ENCODE results near the gene CPVL.

CPVL gene

DNA sequence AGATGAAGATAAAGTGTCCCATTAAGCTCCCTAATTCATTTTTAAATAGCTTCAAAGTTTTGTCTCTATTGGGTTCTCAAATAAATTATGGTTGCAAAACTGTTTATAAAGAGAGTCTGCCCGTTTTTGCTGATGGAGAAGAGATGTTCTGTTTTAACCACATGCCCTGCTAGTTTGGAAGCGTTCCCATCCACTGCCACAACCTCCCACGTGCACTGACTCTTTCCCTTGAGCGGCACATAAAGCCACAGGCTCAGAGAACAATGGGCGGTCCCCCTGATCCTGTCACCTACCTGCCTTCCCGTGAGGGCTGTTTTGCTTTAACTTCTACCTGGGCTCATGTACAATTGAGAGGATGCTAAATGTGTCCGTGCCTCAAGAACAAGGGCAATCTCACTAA, 65.5 kb downstream of the CPVL start:
- Histone ChIP-seq H3K4me2 (ENCODE audit: low read length) (no peak overlapping the region), H3K56ac (ENCODE audit: low read length) (no peak overlapping the region), H3K4ac (ENCODE audit: low read depth, low read length) (no peak overlapping the region), H3K79me1 (ENCODE audit: low read length) (no peaks in the 10 kb centered on the region), H3K9ac (ENCODE audit: low read length) (no peak overlapping the region), H3K4me3 (ENCODE audit: low read length) (no peak overlapping the region), H3K27ac (ENCODE audit: low read depth, low read length) (no peak overlapping the region), H2BK5ac (ENCODE audit: low read length) (no peak overlapping the region), H4K5ac (ENCODE audit: low read length) (no peak overlapping the region), H2BK120ac (ENCODE audit: low read depth, low read length) (no peak overlapping the region), H4K8ac (ENCODE audit: low read depth, low read length) (no peak overlapping the region), H3K79me2 (ENCODE audit: control insufficient read depth, insufficient read depth, low read length) (no peaks in the 10 kb centered on the region), H3K27me3 (ENCODE audit: insufficient read depth, low read length, poor library complexity) (no peaks in the 10 kb centered on the region), H2AK5ac (ENCODE audit: low read length) (no peak overlapping the region), H3K18ac (ENCODE audit: low read length) (no peak overlapping the region), H3K4me1 (ENCODE audit: control insufficient read depth, low read depth, low read length) (no peaks in the 10 kb centered on the region), H3K36me3 (ENCODE audit: control insufficient read depth, insufficient read depth, low read length) (no peaks in the 10 kb centered on the region), H2BK15ac (replicated peaks; ENCODE audit: low read depth) (no peak overlapping the region), H3K23ac (ENCODE audit: low read length) (no peak overlapping the region)
- WGBS (ENCODE audit: extremely low coverage, insufficient coverage, low lambda C conversion rate): no CpG with 5 or more reads among the region's 7 CpGs
- DNase-seq: no peak

DNA sequence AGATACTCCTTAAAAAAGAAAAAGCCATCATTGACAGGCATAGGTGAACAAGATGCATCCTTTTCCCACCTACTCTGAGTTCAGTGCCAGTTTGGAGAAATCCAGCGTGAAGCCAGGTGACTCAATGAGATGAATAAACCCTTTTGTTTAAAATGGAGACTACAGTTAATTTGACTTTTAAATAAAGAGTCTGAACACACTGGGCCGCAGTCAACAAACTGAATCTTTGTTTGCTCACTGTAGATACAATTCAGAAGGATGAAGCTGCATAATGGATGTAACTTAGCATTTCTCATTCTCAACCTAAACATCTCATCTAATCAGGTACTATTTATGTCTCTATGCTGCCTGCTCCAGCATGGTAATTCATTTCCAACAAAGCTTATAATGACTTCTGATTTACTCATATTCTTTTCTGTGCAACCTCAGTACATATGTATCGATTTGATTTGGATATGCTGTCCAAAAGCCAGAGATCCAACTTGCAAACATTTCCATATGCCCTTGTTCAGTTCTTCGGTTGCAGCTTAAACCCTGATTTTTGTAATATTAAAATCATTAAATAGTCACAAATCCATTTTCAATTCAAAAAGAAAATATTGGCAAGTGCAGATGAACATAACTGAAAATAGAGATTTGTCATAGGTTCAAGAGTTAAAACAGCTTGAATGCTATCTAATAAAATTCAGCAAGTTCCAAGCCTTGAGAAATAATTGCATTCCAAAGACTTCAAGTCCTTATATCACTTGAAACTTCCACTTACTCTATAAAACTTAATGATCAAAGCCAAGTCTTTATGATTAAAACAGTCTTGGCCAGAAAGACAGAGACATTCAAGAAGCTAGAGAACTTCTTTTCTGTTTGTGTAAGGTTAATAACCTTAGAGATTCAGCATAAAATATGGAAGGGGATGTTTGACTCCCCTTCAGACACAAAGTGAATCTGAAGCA, 67.8 kb downstream of the CPVL start:
- no peak overlapping the region for H4K5ac ChIP-seq (ENCODE audit: low read length)

DNA sequence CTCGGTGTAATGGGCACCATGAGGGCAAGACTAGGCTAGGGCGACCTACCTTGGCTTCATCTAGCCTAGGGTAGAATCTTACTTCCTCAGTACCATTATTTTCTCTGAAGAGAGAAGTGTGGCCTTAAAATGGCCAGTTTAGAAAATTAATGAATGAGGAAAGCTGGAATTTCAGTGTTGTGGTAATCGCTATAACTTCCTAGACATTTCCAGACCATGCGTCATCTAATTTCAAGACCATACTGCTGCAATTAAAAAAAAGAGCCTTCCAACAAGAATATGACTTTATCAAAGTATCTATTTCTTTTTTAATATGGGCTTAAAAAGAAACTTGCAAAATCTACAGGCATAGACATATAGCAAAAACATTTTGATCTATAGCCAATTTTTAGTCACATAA, 68.5 kb downstream of the CPVL start:
- Histone ChIP-seq H4K8ac (ENCODE audit: low read depth, low read length) (no peak overlapping the region), H3K4me1 (ENCODE audit: control insufficient read depth, low read depth, low read length) (no peaks in the 10 kb centered on the region), H3K27ac (ENCODE audit: low read depth, low read length) (no peak overlapping the region), H3K4ac (ENCODE audit: low read depth, low read length) (no peak overlapping the region), H2BK15ac (replicated peaks; ENCODE audit: low read depth) (no peak overlapping the region), H2AK5ac (ENCODE audit: low read length) (no peak overlapping the region), H3K18ac (ENCODE audit: low read length) (no peak overlapping the region), H3K23ac (ENCODE audit: low read length) (no peak overlapping the region), H3K9ac (ENCODE audit: low read length) (no peak overlapping the region), H3K36me3 (ENCODE audit: control insufficient read depth, insufficient read depth, low read length) (no peaks in the 10 kb centered on the region), H3K4me3 (ENCODE audit: low read length) (no peak overlapping the region), H3K4me2 (ENCODE audit: low read length) (no peak overlapping the region), H4K5ac (ENCODE audit: low read length) (no peak overlapping the region), H2BK5ac (ENCODE audit: low read length) (no peak overlapping the region), H3K79me1 (ENCODE audit: low read length) (no peaks in the 10 kb centered on the region), H2BK120ac (ENCODE audit: low read depth, low read length) (no peak overlapping the region), H3K79me2 (ENCODE audit: control insufficient read depth, insufficient read depth, low read length) (no peaks in the 10 kb centered on the region), H3K56ac (ENCODE audit: low read length) (no peak overlapping the region), H3K27me3 (ENCODE audit: insufficient read depth, low read length, poor library complexity) (no peaks in the 10 kb centered on the region)
- no CpG with 5 or more reads among the region's 4 CpGs for WGBS (ENCODE audit: extremely low coverage, insufficient coverage, low lambda C conversion rate)
- DNase-seq: no peak

More for the DNA sequence above, 67.8 kb downstream of the CPVL start:
- H2BK5ac ChIP-seq (ENCODE audit: low read length): no peak overlapping the region
- H3K18ac ChIP-seq (ENCODE audit: low read length): no peak overlapping the region
- no peaks in the 10 kb centered on the region for H3K36me3 ChIP-seq (ENCODE audit: control insufficient read depth, insufficient read depth, low read length)
- no peak overlapping the region for H3K56ac ChIP-seq (ENCODE audit: low read length)
- H3K4ac ChIP-seq (ENCODE audit: low read depth, low read length): no peak overlapping the region
- DNase-seq: no peak
- no peaks in the 10 kb centered on the region for H3K27me3 ChIP-seq (ENCODE audit: insufficient read depth, low read length, poor library complexity)
- no peaks in the 10 kb centered on the region for H3K79me2 ChIP-seq (ENCODE audit: control insufficient read depth, insufficient read depth, low read length)
- H3K9ac ChIP-seq (ENCODE audit: low read length): no peak overlapping the region
- H2BK120ac ChIP-seq (ENCODE audit: low read depth, low read length): no peak overlapping the region
- H3K27ac ChIP-seq (ENCODE audit: low read depth, low read length): no peak overlapping the region
- H3K4me3 ChIP-seq (ENCODE audit: low read length): no peak overlapping the region
- H3K4me2 ChIP-seq (ENCODE audit: low read length): no peak overlapping the region
- no peak overlapping the region for H4K8ac ChIP-seq (ENCODE audit: low read depth, low read length)
- no peak overlapping the region for H2AK5ac ChIP-seq (ENCODE audit: low read length)
- H3K23ac ChIP-seq (ENCODE audit: low read length): no peak overlapping the region
- H3K79me1 ChIP-seq (ENCODE audit: low read length): no peaks in the 10 kb centered on the region
- no peak overlapping the region for H2BK15ac ChIP-seq (replicated peaks; ENCODE audit: low read depth)
- H3K4me1 ChIP-seq (ENCODE audit: control insufficient read depth, low read depth, low read length): no peaks in the 10 kb centered on the region
- no CpG with 5 or more reads among the region's 4 CpGs for WGBS (ENCODE audit: extremely low coverage, insufficient coverage, low lambda C conversion rate)

DNA sequence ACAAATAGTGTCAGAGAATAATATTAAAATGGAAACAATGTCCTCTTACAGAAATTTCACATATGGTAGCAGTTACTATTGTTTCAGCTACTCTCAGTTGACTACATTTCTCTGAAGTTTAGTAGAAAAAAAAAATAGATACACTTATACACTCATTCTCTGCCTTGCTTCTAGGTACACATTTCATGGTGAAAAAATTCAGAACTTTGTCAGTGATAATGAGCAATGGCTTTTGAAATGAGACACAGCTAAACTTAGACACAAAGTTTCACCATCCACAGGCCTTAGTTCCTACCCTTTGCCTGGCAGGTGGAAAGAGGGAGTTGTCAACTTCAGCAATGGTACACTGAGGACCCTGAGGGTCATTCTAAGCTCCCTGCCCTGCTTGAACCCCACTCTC, 69.2 kb downstream of the CPVL start:
- Histone ChIP-seq H3K4me3 (ENCODE audit: low read length) (no peak overlapping the region), H3K18ac (ENCODE audit: low read length) (no peak overlapping the region), H3K27ac (ENCODE audit: low read depth, low read length) (no peak overlapping the region), H3K27me3 (ENCODE audit: insufficient read depth, low read length, poor library complexity) (no peaks in the 10 kb centered on the region), H3K4ac (ENCODE audit: low read depth, low read length) (no peak overlapping the region), H2AK5ac (ENCODE audit: low read length) (no peak overlapping the region), H3K79me2 (ENCODE audit: control insufficient read depth, insufficient read depth, low read length) (no peaks in the 10 kb centered on the region), H4K8ac (ENCODE audit: low read depth, low read length) (no peak overlapping the region), H3K23ac (ENCODE audit: low read length) (no peak overlapping the region), H4K5ac (ENCODE audit: low read length) (no peak overlapping the region), H3K4me1 (ENCODE audit: control insufficient read depth, low read depth, low read length) (no peaks in the 10 kb centered on the region), H2BK15ac (replicated peaks; ENCODE audit: low read depth) (no peak overlapping the region), H3K4me2 (ENCODE audit: low read length) (no peak overlapping the region), H3K79me1 (ENCODE audit: low read length) (no peaks in the 10 kb centered on the region), H2BK5ac (ENCODE audit: low read length) (no peak overlapping the region), H3K9ac (ENCODE audit: low read length) (no peak overlapping the region), H3K56ac (ENCODE audit: low read length) (no peak overlapping the region), H2BK120ac (ENCODE audit: low read depth, low read length) (no peak overlapping the region), H3K36me3 (ENCODE audit: control insufficient read depth, insufficient read depth, low read length) (no peaks in the 10 kb centered on the region)
- no peak for DNase-seq

GRCh38 chr7:29076631-29077030, 69.7 kb downstream of the CPVL start:
- H4K8ac ChIP-seq (ENCODE audit: low read depth, low read length): no peak overlapping the region
- no peaks in the 10 kb centered on the region for H3K79me2 ChIP-seq (ENCODE audit: control insufficient read depth, insufficient read depth, low read length)
- no peaks in the 10 kb centered on the region for H3K79me1 ChIP-seq (ENCODE audit: low read length)
- H3K23ac ChIP-seq (ENCODE audit: low read length): no peak overlapping the region
- no peaks in the 10 kb centered on the region for H3K27me3 ChIP-seq (ENCODE audit: insufficient read depth, low read length, poor library complexity)
- H3K36me3 ChIP-seq (ENCODE audit: control insufficient read depth, insufficient read depth, low read length): no peaks in the 10 kb centered on the region
- no peak overlapping the region for H3K4ac ChIP-seq (ENCODE audit: low read depth, low read length)
- H3K9ac ChIP-seq (ENCODE audit: low read length): no peak overlapping the region
- H3K4me1 ChIP-seq (ENCODE audit: control insufficient read depth, low read depth, low read length): no peaks in the 10 kb centered on the region
- no peak overlapping the region for H4K5ac ChIP-seq (ENCODE audit: low read length)
- no peak overlapping the region for H3K18ac ChIP-seq (ENCODE audit: low read length)
- H2AK5ac ChIP-seq (ENCODE audit: low read length): no peak overlapping the region
- H2BK15ac ChIP-seq (replicated peaks; ENCODE audit: low read depth): no peak overlapping the region
- no peak overlapping the region for H3K4me2 ChIP-seq (ENCODE audit: low read length)
- WGBS (ENCODE audit: extremely low coverage, insufficient coverage, low lambda C conversion rate): no CpG with 5 or more reads among the region's 5 CpGs
- no peak overlapping the region for H3K27ac ChIP-seq (ENCODE audit: low read depth, low read length)
- H2BK120ac ChIP-seq (ENCODE audit: low read depth, low read length): no peak overlapping the region
- no peak for DNase-seq
- H3K4me3 ChIP-seq (ENCODE audit: low read length): no peak overlapping the region
- H3K56ac ChIP-seq (ENCODE audit: low read length): no peak overlapping the region
- H2BK5ac ChIP-seq (ENCODE audit: low read length): no peak overlapping the region

GRCh38 chr7:29075606-29076005, 70.7 kb downstream of the CPVL start:
- no CpG with 5 or more reads among the region's 1 CpG for WGBS (ENCODE audit: extremely low coverage, insufficient coverage, low lambda C conversion rate)
- Histone ChIP-seq H3K4me1 (ENCODE audit: control insufficient read depth, low read depth, low read length) (no peaks in the 10 kb centered on the region), H3K23ac (ENCODE audit: low read length) (no peak overlapping the region), H3K79me2 (ENCODE audit: control insufficient read depth, insufficient read depth, low read length) (no peaks in the 10 kb centered on the region), H3K79me1 (ENCODE audit: low read length) (no peaks in the 10 kb centered on the region), H3K4me2 (ENCODE audit: low read length) (no peak overlapping the region), H2BK5ac (ENCODE audit: low read length) (no peak overlapping the region), H4K5ac (ENCODE audit: low read length) (no peak overlapping the region), H2BK15ac (replicated peaks; ENCODE audit: low read depth) (no peak overlapping the region), H4K8ac (ENCODE audit: low read depth, low read length) (no peak overlapping the region), H2AK5ac (ENCODE audit: low read length) (no peak overlapping the region), H3K27ac (ENCODE audit: low read depth, low read length) (no peak overlapping the region), H3K36me3 (ENCODE audit: control insufficient read depth, insufficient read depth, low read length) (no peaks in the 10 kb centered on the region), H3K4ac (ENCODE audit: low read depth, low read length) (no peak overlapping the region), H3K18ac (ENCODE audit: low read length) (no peak overlapping the region), H3K27me3 (ENCODE audit: insufficient read depth, low read length, poor library complexity) (no peaks in the 10 kb centered on the region), H2BK120ac (ENCODE audit: low read depth, low read length) (no peak overlapping the region), H3K56ac (ENCODE audit: low read length) (no peak overlapping the region), H3K4me3 (ENCODE audit: low read length) (no peak overlapping the region), H3K9ac (ENCODE audit: low read length) (no peak overlapping the region)
- no peak for DNase-seq

All from mesendoderm (in vitro differentiated cells).